Mammary epithelial cell (primary cell): ENCODE results near the gene LGALS7.

Experiments
- CTCF ChIP-seq, 2 donors: IDR thresholded peaks in 1 of 2; conservative IDR thresholded peaks in 1 of 2; 2 replicates each; pipeline ENCODE4 v1.5.1; 2011 to 2012; ENCODE audit warnings: inconsistent platforms in 2 of 2, low read length in 2 of 2, mild to moderate bottlenecking in 2 of 2, control low read depth in 1 of 2, low read depth in 1 of 2; ENCODE audit not compliant: insufficient read depth in 1 of 2; ENCODE audit errors: extremely low read depth in 1 of 2
- EZH2 ChIP-seq: IDR thresholded peaks from 2 replicates; pipeline ENCODE4 v1.6.1; 2012; ENCODE audit warnings: low read length, inconsistent platforms, borderline replicate concordance

GRCh38 chr19:38728752-38729541, 44.4 kb downstream of the LGALS7 start:
- TF ChIP-seq CTCF (conservative IDR thresholded peaks at IDR 0.05 in 1 of 2, IDR thresholded peaks at IDR 0.05 in 1 of 2; ENCODE audit: extremely low read depth in 1 of 2, insufficient read depth in 1 of 2, low read depth in 1 of 2, low read length in 2 of 2) (no peak), EZH2 (no peak)
